Measurements from ENCODE around the gene INPP5J. TPM values are rescaled to one million over a fixed set of nuclear protein-coding genes. Genes with fewer than 3 reads are reported as not detected.

The INPP5J gene
- total RNA-seq, 1 donor from 2014 or later = 5.2 TPM

DNA sequence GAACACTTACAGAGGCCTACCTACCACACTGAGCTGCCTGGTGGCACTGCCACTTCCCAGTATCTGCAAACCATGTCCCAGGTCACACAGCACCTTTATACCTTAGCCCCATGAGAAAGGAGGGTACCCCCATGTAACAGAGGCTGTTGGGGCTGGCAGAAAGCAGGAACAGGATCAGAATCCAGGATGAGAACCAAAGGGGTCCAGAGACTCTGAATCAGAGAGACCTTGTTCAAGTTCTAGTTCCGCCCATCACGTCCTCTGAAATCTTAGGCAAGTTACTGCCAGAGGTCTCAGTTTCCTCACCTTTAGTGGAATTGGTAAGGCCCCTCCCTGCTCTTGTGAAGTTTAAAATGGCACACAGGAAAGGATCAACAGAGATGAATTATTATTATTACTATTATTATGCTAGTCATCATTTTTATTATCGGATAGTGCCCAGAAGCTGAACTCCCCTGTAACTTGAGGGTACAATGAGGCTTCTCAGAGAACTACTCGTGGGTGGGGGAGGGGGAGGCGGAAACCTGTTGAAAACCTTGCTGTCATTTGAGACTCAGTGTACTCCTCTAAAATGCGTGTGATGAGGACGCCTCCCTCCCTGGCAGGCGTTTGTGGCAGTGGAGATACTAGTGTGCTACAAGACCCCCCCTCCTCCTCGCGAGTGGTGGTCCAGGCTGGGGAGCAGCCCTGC is 24.7 kb upstream of the INPP5J start:
- H3K4me1 Mint-ChIP-seq (ENCODE audit: low read depth) = peaks cover 19% of the 10 kb centered on the region
- no peak for DNase-seq (ENCODE audit: low spot score)

GRCh38 chr22:31098632-31099110 is 24.1 kb upstream of the INPP5J start:
- Mint-ChIP-seq H3K9me3 (ENCODE audit: low read depth) (no peaks in the 10 kb centered on the region), H3K27ac (ENCODE audit: unreplicated experiment) (no peak overlapping the region), H3K27me3 (ENCODE audit: low read depth) (no peaks in the 10 kb centered on the region), H3K36me3 (ENCODE audit: low read depth) (peaks cover 22% of the 10 kb centered on the region), H3K4me3 (ENCODE audit: unreplicated experiment) (no peak overlapping the region), H3K4me1 (ENCODE audit: low read depth) (peaks cover 20% of the 10 kb centered on the region)
- no peak for TF ChIP-seq CTCF (IDR thresholded peaks at IDR 0.05)
- DNase-seq (ENCODE audit: low spot score) = no peak

More for the DNA sequence above, 24.7 kb upstream of the INPP5J start:
- no peak for TF ChIP-seq CTCF (IDR thresholded peaks at IDR 0.05)
- Mint-ChIP-seq H3K36me3 (ENCODE audit: low read depth) (peaks cover 22% of the 10 kb centered on the region), H3K9me3 (ENCODE audit: low read depth) (no peaks in the 10 kb centered on the region), H3K27me3 (ENCODE audit: low read depth) (no peaks in the 10 kb centered on the region), H3K27ac (ENCODE audit: unreplicated experiment) (no peak overlapping the region), H3K4me3 (ENCODE audit: unreplicated experiment) (no peak overlapping the region)

DNA sequence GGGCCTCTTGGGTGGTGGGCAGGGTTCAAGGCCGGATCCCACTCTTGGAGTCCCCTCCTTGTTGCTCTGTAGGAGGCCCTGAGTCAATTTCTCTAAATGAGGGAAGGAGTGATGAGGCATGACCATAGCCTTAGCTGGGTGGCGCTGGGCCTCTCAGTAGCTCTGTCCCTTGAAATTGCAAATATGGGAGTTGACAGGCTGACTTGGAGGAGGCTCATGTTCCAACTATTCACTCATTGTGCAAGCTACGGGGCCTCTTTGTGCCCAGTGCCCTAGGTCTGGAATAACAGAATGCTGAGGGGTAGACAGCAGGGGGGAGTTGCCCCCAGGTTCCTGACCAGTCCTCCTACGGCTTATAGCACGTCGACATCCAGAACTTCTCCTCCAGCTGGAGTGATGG is 23.4 kb upstream of the INPP5J start:
- TF ChIP-seq CTCF (IDR thresholded peaks at IDR 0.05) = no peak
- H3K27ac Mint-ChIP-seq (ENCODE audit: unreplicated experiment) = no peak overlapping the region
- no peaks in the 10 kb centered on the region for H3K9me3 Mint-ChIP-seq (ENCODE audit: low read depth)
- no peak for DNase-seq (ENCODE audit: low spot score)
- H3K4me1 Mint-ChIP-seq (ENCODE audit: low read depth) = peaks cover 20% of the 10 kb centered on the region
- peaks cover 22% of the 10 kb centered on the region for H3K36me3 Mint-ChIP-seq (ENCODE audit: low read depth)
- H3K27me3 Mint-ChIP-seq (ENCODE audit: low read depth) = no peaks in the 10 kb centered on the region
- H3K4me3 Mint-ChIP-seq (ENCODE audit: unreplicated experiment) = no peak overlapping the region

- Mint-ChIP-seq H3K36me3 (ENCODE audit: low read depth) (peaks cover 20% of the 10 kb centered on the region), H3K9me3 (ENCODE audit: low read depth) (no peaks in the 10 kb centered on the region), H3K27me3 (ENCODE audit: low read depth) (no peaks in the 10 kb centered on the region), H3K4me1 (ENCODE audit: low read depth) (peaks cover 20% of the 10 kb centered on the region), H3K4me3 (ENCODE audit: unreplicated experiment) (no peak overlapping the region), H3K27ac (ENCODE audit: unreplicated experiment) (no peak overlapping the region)
- no peak for TF ChIP-seq CTCF (IDR thresholded peaks at IDR 0.05)
- DNase-seq (ENCODE audit: low spot score) = no peak
These were observed 22.7 kb upstream of the INPP5J start for GRCh38 chr22:31099841-31100761.

DNA sequence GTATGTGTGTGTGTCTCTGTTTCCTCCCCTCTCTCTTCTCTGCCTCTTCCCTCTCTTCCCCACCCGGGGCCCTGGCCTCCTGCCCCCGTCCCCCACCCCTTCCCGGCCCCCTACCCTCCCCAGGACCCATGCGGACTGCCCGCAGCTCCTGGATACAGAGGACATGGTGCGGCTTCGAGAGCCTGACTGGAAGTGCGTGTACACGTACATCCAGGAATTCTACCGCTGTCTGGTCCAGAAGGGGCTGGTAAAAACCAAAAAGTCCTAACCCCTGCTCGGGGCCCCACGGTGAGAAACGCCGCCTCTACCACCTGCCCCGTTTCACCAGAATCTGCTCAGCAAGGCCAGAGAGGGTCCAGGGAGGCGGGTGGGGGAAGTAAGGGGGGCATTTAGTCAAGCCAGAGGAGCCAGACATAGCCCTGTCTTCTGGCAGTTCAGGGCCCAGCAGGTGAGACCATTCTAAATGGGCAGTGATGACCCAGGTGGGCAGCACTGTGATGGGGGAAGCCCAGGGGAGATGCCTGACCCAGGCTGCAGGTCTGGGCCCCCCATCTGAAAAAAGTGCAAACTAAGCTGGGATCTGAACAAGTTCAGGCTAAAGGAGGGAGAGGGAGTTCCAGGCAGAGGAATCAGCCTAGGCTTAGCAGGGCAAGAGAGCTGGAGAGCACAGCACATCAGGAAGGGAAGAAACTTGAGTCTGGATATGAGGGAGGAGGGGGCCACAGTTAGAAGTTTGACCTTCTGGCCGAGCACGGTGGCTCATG is 21.8 kb upstream of the INPP5J start:
- H3K4me1 Mint-ChIP-seq (ENCODE audit: low read depth) = peaks cover 28% of the 10 kb centered on the region
- no peaks in the 10 kb centered on the region for H3K9me3 Mint-ChIP-seq (ENCODE audit: low read depth)
- no peaks in the 10 kb centered on the region for H3K27me3 Mint-ChIP-seq (ENCODE audit: low read depth)
- H3K27ac Mint-ChIP-seq (ENCODE audit: unreplicated experiment) = peak overlapping the region; percentile 97
- no peak overlapping the region for H3K4me3 Mint-ChIP-seq (ENCODE audit: unreplicated experiment)
- no peak for TF ChIP-seq CTCF (IDR thresholded peaks at IDR 0.05)
- DNase-seq (ENCODE audit: low spot score) = no peak
- H3K36me3 Mint-ChIP-seq (ENCODE audit: low read depth) = peaks cover 16% of the 10 kb centered on the region
